Mammary epithelial cell (primary cell): ENCODE results near the gene RNASE8.

Experiments used
- EZH2 ChIP-seq: IDR thresholded peaks from 2 replicates; pipeline ENCODE4 v1.6.1; 2012; ENCODE audit warnings: low read length, inconsistent platforms, borderline replicate concordance
- TF ChIP-seq, protein P1 (sequence below), 2 donors: IDR thresholded peaks in 1 of 2; conservative IDR thresholded peaks in 1 of 2; 2 replicates each; pipeline ENCODE4 v1.5.1; 2011 to 2012; ENCODE audit warnings: inconsistent platforms in 2 of 2, low read length in 2 of 2, mild to moderate bottlenecking in 2 of 2, control low read depth in 1 of 2, low read depth in 1 of 2; ENCODE audit not compliant: insufficient read depth in 1 of 2; ENCODE audit errors: extremely low read depth in 1 of 2

DNA sequence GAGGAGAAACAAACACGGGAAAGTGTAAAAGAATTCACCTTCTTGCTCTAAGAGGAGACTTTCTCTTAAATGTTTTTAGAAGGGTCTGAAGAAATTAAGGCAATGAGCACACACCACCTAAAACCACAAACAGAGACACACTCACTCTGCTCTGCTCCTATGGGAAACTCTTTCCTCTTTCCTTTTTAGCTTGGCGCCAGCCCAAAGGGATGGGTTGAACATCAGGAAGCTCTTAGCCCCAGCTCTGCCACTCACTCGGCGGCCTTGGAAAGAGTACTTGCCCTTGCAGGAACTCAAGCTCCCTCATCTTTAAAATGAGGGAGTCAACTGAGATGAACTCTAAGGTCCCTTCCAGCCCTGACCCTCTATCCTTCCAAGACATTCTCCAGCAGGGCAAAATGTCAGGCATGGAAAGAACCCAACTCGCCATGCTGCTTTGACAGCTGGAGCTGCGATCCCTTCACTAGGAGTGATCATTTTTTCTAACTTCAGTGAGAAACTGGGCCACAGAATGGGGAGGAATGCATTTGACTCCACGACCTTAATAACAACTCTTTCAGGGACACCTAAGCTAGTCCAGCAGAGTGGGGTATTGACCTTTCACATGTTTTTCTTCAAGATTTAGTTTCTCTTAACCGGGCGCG, 980 bp upstream of the RNASE8 start:
- TF ChIP-seq, protein P1, sequence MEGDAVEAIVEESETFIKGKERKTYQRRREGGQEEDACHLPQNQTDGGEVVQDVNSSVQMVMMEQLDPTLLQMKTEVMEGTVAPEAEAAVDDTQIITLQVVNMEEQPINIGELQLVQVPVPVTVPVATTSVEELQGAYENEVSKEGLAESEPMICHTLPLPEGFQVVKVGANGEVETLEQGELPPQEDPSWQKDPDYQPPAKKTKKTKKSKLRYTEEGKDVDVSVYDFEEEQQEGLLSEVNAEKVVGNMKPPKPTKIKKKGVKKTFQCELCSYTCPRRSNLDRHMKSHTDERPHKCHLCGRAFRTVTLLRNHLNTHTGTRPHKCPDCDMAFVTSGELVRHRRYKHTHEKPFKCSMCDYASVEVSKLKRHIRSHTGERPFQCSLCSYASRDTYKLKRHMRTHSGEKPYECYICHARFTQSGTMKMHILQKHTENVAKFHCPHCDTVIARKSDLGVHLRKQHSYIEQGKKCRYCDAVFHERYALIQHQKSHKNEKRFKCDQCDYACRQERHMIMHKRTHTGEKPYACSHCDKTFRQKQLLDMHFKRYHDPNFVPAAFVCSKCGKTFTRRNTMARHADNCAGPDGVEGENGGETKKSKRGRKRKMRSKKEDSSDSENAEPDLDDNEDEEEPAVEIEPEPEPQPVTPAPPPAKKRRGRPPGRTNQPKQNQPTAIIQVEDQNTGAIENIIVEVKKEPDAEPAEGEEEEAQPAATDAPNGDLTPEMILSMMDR (conservative IDR thresholded peaks at IDR 0.05 in 1 of 2, IDR thresholded peaks at IDR 0.05 in 1 of 2; ENCODE audit: extremely low read depth in 1 of 2, insufficient read depth in 1 of 2, low read depth in 1 of 2, low read length in 2 of 2) = no peak
- TF ChIP-seq EZH2 = no peak
